WERI-Rb-1 (cell line): ENCODE results near the gene UQCRHL.

Source experiments
- DNase-seq: peaks from one replicate; pipeline ENCODE4 v3.0.0-alpha.2; 2020
- H3K27ac ChIP-seq: fragments of 250-450 bp; sonication (Bioruptor Pico); 2 replicates; pipeline ENCODE4 v1.5.1; 2020; ENCODE audit warnings: mild to moderate bottlenecking, moderate library complexity
- H3K27me3 ChIP-seq: fragments of 250-450 bp; sonication (Bioruptor Pico); 2 replicates; pipeline ENCODE4 v1.5.1; 2021; ENCODE audit warnings: mild to moderate bottlenecking, low read depth, moderate library complexity; ENCODE audit not compliant: insufficient read depth, severe bottlenecking
- H3K36me3 ChIP-seq: fragments of 250-450 bp; sonication (Bioruptor Pico); 2 replicates; pipeline ENCODE4 v1.5.1; 2020; ENCODE audit warnings: mild to moderate bottlenecking, moderate library complexity
- H3K4me3 ChIP-seq: 2 replicates; pipeline ENCODE4 v1.5.1; 2011; ENCODE audit warnings: low read depth, mild to moderate bottlenecking, control low read depth, low read length
- H3K9me3 ChIP-seq: fragments of 250-450 bp; sonication (Bioruptor Pico); 2 replicates; pipeline ENCODE4 v1.5.1; 2021; ENCODE audit warnings: mild to moderate bottlenecking, moderate library complexity; ENCODE audit not compliant: severe bottlenecking
- CTCF ChIP-seq: IDR thresholded peaks from 2 replicates; pipeline ENCODE4 v1.5.1; 2011; ENCODE audit warnings: low read depth, mild to moderate bottlenecking, control low read depth, inconsistent platforms, low read length

UQCRHL gene

GRCh38 chr1:15807121-15807520 is 328 bp downstream of the UQCRHL start:
- H3K36me3 ChIP-seq: no peaks in the 10 kb centered on the region
- H3K4me3 ChIP-seq: no peak overlapping the region
- DNase-seq: no peak
- no peak for TF ChIP-seq CTCF
- no peaks in the 10 kb centered on the region for H3K9me3 ChIP-seq
- H3K27me3 ChIP-seq: no peaks in the 10 kb centered on the region
- H3K27ac ChIP-seq: no peak overlapping the region

GRCh38 chr1:15804060-15804459 is 3.4 kb downstream of the UQCRHL start:
- DNase-seq: no peak
- Histone ChIP-seq H3K27me3 (no peaks in the 10 kb centered on the region), H3K9me3 (no peaks in the 10 kb centered on the region), H3K36me3 (no peaks in the 10 kb centered on the region), H3K27ac (no peak overlapping the region), H3K4me3 (no peak overlapping the region)
- no peak for TF ChIP-seq CTCF

- Histone ChIP-seq H3K36me3 (no peaks in the 10 kb centered on the region), H3K9me3 (no peaks in the 10 kb centered on the region), H3K27me3 (no peaks in the 10 kb centered on the region), H3K27ac (no peak overlapping the region), H3K4me3 (no peak overlapping the region)
- DNase-seq: peak; percentile 43
- TF ChIP-seq CTCF: peak; percentile 48
Measured at GRCh38 chr1:15803380-15803779, 4.1 kb downstream of the UQCRHL start.

GRCh38 chr1:15802234-15802965 is 5.0 kb downstream of the UQCRHL start:
- Histone ChIP-seq H3K27ac (no peak overlapping the region), H3K9me3 (no peaks in the 10 kb centered on the region)
- DNase-seq: no peak

GRCh38 chr1:15799928-15800835 is 7.3 kb downstream of the UQCRHL start:
- Histone ChIP-seq H3K4me3 (no peak overlapping the region), H3K27me3 (no peaks in the 10 kb centered on the region), H3K27ac (no peak overlapping the region), H3K36me3 (no peaks in the 10 kb centered on the region), H3K9me3 (no peaks in the 10 kb centered on the region)
- no peak for TF ChIP-seq CTCF
- DNase-seq: no peak

More at GRCh38 chr1:15802234-15802965, 5.0 kb downstream of the UQCRHL start:
- H3K27me3 ChIP-seq: no peaks in the 10 kb centered on the region
- no peaks in the 10 kb centered on the region for H3K36me3 ChIP-seq
- no peak for TF ChIP-seq CTCF
- H3K4me3 ChIP-seq: no peak overlapping the region
